Measurements from ENCODE around the gene CSPG4. TPM values are rescaled to one million over a fixed set of nuclear protein-coding genes. Genes with fewer than 3 reads are reported as not detected.
A peak's percentile ranks its signal among the peaks of the same experiment; 100 is the strongest.
"Not testable (repeated sequence)": the region's sequence is repeated elsewhere in the genome, so short reads cannot be mapped to it uniquely, and the experiment has no call there.

Gene CSPG4
- total and polyA plus RNA-seq, 12 donors: 7.4 to 19.8 (median 12.1) TPM

GRCh38 chr15:75713338-75713895 is 769 bp upstream of the CSPG4 start:
- DNase-seq: peak in 1 of 2 donors; percentile 62
- peak in 1 of 8 donors; percentile 23 for ATAC-seq
- H3K36me3 ChIP-seq: no peaks in the 10 kb centered on the region
- TF ChIP-seq, protein P1, sequence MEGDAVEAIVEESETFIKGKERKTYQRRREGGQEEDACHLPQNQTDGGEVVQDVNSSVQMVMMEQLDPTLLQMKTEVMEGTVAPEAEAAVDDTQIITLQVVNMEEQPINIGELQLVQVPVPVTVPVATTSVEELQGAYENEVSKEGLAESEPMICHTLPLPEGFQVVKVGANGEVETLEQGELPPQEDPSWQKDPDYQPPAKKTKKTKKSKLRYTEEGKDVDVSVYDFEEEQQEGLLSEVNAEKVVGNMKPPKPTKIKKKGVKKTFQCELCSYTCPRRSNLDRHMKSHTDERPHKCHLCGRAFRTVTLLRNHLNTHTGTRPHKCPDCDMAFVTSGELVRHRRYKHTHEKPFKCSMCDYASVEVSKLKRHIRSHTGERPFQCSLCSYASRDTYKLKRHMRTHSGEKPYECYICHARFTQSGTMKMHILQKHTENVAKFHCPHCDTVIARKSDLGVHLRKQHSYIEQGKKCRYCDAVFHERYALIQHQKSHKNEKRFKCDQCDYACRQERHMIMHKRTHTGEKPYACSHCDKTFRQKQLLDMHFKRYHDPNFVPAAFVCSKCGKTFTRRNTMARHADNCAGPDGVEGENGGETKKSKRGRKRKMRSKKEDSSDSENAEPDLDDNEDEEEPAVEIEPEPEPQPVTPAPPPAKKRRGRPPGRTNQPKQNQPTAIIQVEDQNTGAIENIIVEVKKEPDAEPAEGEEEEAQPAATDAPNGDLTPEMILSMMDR (IDR thresholded peaks at IDR 0.05): no peak
- intact Hi-C loops (cut with DNase I): no loop called here
- peaks cover 0 to 19% (median 3%) of the 10 kb centered on the region in 7 donors for H3K27me3 ChIP-seq
- no peaks in the 10 kb centered on the region for H3K9me3 ChIP-seq
- peaks cover 7 to 42% (median 21%) of the 10 kb centered on the region in 9 donors for H3K4me1 ChIP-seq
- 48 to 51% methylated on average over 9 of the region's 9 CpGs for WGBS, 2 donors
- peak overlapping the region; percentile 30 to 90 (median 78) for H3K27ac ChIP-seq
- peak overlapping the region in 9 of 10 donors; percentile 58 to 86 (median 71) for H3K4me3 ChIP-seq

GRCh38 chr15:75711495-75711894 is 1.2 kb downstream of the CSPG4 start:
- Histone ChIP-seq H3K4me3 (peak overlapping the region in 7 of 10 donors; percentile 39 to 86 (median 71)), H3K27me3 (peaks cover 0 to 19% (median 3%) of the 10 kb centered on the region in 7 donors), H3K27ac (peak overlapping the region in 5 of 10 donors; percentile 13 to 89 (median 51)), H3K4me1 (peaks cover 7 to 45% (median 22%) of the 10 kb centered on the region in 9 donors)
- H3K36me3 ChIP-seq; H3K9me3 ChIP-seq; intact Hi-C loops (cut with DNase I); DNase-seq; ATAC-seq: not testable (repeated sequence)
- WGBS, 2 donors: 55 to 68% methylated on average over 7 of the region's 7 CpGs

DNA sequence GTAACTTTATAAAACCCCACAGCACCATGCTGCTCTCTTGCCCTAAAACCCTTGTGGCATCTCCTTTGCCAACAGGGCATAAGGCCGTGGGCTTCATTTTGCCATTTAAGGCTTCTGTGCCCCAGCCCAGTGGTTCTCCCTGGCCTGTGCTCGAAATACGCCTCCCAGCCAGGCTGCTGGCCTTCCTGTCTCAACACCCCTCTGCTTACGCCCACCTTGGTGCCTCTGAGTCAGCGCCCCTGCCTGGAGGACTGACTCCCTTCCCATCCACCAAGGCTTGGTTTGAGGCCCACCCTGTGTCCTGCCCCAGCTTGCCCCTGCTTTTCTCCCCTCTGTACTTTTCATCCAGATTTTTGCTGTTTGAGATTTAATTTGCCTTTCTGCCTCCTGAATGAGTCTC is 1.8 kb downstream of the CSPG4 start:
- intact Hi-C loops (cut with DNase I); H3K9me3 ChIP-seq; H3K27ac ChIP-seq; H3K36me3 ChIP-seq; ATAC-seq; DNase-seq: not testable (repeated sequence)
- Histone ChIP-seq H3K27me3 (peaks cover 0 to 19% (median 3%) of the 10 kb centered on the region in 7 donors), H3K4me1 (peaks cover 9 to 51% (median 22%) of the 10 kb centered on the region in 9 donors), H3K4me3 (peak overlapping the region in 3 of 10 donors; percentile 7 to 30 (median 20))
- 75 to 80% methylated on average over 4 to 5 of the region's 5 CpGs for WGBS, 2 donors

DNA sequence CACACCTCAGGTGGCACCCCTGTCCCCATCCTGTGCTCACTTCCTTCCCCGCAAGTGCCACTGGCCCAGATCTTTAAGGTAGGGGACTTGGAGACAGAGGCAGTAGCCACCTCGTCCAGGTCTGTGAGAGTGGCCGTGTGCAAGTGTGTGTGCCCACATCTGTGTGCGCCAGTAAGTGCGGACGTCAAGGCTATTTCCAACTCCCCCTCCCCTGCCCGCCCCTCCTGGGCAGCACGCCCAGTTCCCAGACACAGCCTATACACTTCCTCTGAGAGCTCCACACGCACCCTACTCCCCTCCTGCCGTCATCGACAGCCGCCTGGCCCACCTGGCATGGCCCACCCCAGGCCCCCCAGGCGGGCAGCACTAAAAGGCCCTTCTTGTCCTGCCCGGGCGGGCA is 3.2 kb downstream of the CSPG4 start:
- peak overlapping the region in 6 of 10 donors; percentile 11 to 35 (median 18) for H3K4me3 ChIP-seq
- H3K9me3 ChIP-seq; intact Hi-C loops (cut with DNase I); H3K36me3 ChIP-seq: not testable (repeated sequence)
- WGBS, 2 donors: 10 to 16% methylated on average over 13 of the region's 15 CpGs
- ATAC-seq (peak; percentile 45 to 84 (median 77)), DNase-seq (peak; percentile 79 to 84)
- H3K4me1 ChIP-seq: peaks cover 9 to 66% (median 29%) of the 10 kb centered on the region in 9 donors
- peaks cover 0 to 19% (median 3%) of the 10 kb centered on the region in 7 donors for H3K27me3 ChIP-seq
- H3K27ac ChIP-seq: peak overlapping the region; percentile 15 to 82 (median 76)

DNA sequence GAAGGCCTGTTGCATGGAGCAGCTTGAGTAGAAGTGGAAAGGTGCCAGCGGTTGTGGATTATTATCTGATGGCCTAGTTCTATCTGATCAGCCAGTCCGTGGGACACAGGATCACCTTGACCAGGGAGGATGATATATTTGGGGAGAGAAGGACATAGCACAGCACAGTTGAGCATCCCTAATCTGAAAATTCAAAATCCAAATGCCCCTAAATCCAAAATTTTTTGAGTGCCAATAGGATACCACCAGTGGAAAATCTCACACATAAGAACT is 6.0 kb downstream of the CSPG4 start:
- DNase-seq (no peak), ATAC-seq (no peak)
- intact Hi-C loops (cut with DNase I): no loop called here
- no peaks in the 10 kb centered on the region for H3K27me3 ChIP-seq
- WGBS, 2 donors: 54 to 67% methylated on average over 2 of the region's 2 CpGs
- no peaks in the 10 kb centered on the region for H3K9me3 ChIP-seq
- no peaks in the 10 kb centered on the region for H3K36me3 ChIP-seq
- H3K4me3 ChIP-seq: no peak overlapping the region
- H3K4me1 ChIP-seq: peaks cover 7 to 62% (median 31%) of the 10 kb centered on the region in 9 donors
- H3K27ac ChIP-seq: peak overlapping the region in 7 of 10 donors; percentile 19 to 88 (median 66)
- TF ChIP-seq, protein P1 (IDR thresholded peaks at IDR 0.05): no peak

All from heart right ventricle (tissue), 16 donors.